Endothelial cell of umbilical vein (primary cell): ENCODE results near the gene SS18L1. TPM values are rescaled to one million over a fixed set of nuclear protein-coding genes. Genes with fewer than 3 reads are reported as not detected.

Source experiments
- BruUV-seq: library from RNA; stranded (reverse); fragments of 400-500 nt; replicated peaks from 2 replicates; lab custom pipeline; 2021; lab: Mats Ljungman, UMichigan
- CTCF ChIA-PET: fragments of 300-600, 350-600 bp; sonication (Branson Sonifier 250); formaldehyde crosslinking; loops from one replicate; lab custom pipeline; 2021; ENCODE audit warnings: antibody characterized with exemption, inconsistent platforms; lab: Charles Lee
- POLR2A ChIA-PET: fragments of 300-600, 350-600 bp; sonication (Branson Sonifier 250); formaldehyde crosslinking; loops from one replicate; lab custom pipeline; 2021; ENCODE audit warnings: antibody characterized with exemption, inconsistent platforms; lab: Charles Lee
- DNase-seq: peaks from one replicate; pipeline ENCODE4 v3.0.0-alpha.2; 2011; ENCODE audit warnings: low read depth, low spot score
- FAIRE-seq: peaks from 2 replicates; lab custom pipeline; 2011; peaks lifted over from hg19 to GRCh38; lab: Jason Lieb, UNC
- H2AFZ ChIP-seq: 2 replicates; pipeline ENCODE4 v1.6.0; 2012; ENCODE audit warnings: low read depth, low read length, control low read depth, inconsistent platforms
- H3K27ac ChIP-seq: 2 replicates; pipeline ENCODE4 v1.5.1; 2011; ENCODE audit warnings: low read depth, mild to moderate bottlenecking, control low read depth, low read length, moderate library complexity; ENCODE audit not compliant: insufficient read depth
- H3K27me3 ChIP-seq, 2 experiments: 2 replicates each; pipeline versions ENCODE4 v1.6.0 to v1.6.1; 2011; ENCODE audit warnings: low read length in 2 of 2, mixed read lengths in 1 of 2; ENCODE audit not compliant: control insufficient read depth in 2 of 2, insufficient read depth in 2 of 2
- H3K36me3 ChIP-seq, 2 experiments: 2 replicates in 1 of 2; 3 replicates in 1 of 2; pipeline ENCODE4 v1.5.1; 2011; ENCODE audit warnings: low read length in 2 of 2, mild to moderate bottlenecking in 1 of 2, moderate library complexity in 1 of 2; ENCODE audit not compliant: control insufficient read depth in 2 of 2, insufficient read depth in 2 of 2; ENCODE audit errors: extremely low read depth in 1 of 2
- H3K4me1 ChIP-seq: 3 replicates; pipeline ENCODE4 v1.5.1; 2011; ENCODE audit warnings: mild to moderate bottlenecking, low read length; ENCODE audit not compliant: control insufficient read depth, insufficient read depth; ENCODE audit errors: extremely low read depth
- H3K4me2 ChIP-seq: 2 replicates; pipeline ENCODE4 v1.6.1; 2011; ENCODE audit warnings: low read length, control low read depth, mixed read lengths; ENCODE audit not compliant: insufficient read depth
- H3K4me3 ChIP-seq, 3 experiments: fragments of 200-600 bp in 1 of 3; sonication (generic), shearing (Covaris generic) in 1 of 3; replicated peaks in 1 of 3; 2 replicates each; pipeline ENCODE4 v1.5.1; 2011 to 2016; ENCODE audit warnings: control low read depth in 3 of 3, low read length in 3 of 3, mild to moderate bottlenecking in 2 of 3, inconsistent platforms in 1 of 3, low read depth in 1 of 3, moderate library complexity in 1 of 3; ENCODE audit not compliant: insufficient read depth in 1 of 3
- H3K79me2 ChIP-seq: 2 replicates; pipeline ENCODE4 v1.6.0; 2012; ENCODE audit warnings: low read length, inconsistent platforms; ENCODE audit not compliant: control insufficient read depth, insufficient read depth
- H3K9ac ChIP-seq: replicated peaks from 2 replicates; pipeline ENCODE3; 2011; ENCODE audit warnings: low read length, control low read depth; ENCODE audit not compliant: insufficient read depth; ENCODE audit errors: extremely low read depth
- H3K9me1 ChIP-seq: replicated peaks from 3 replicates; pipeline ENCODE4 v1.6.0; 2011; ENCODE audit warnings: mild to moderate bottlenecking, low read length; ENCODE audit not compliant: control insufficient read depth, insufficient read depth; ENCODE audit errors: extremely low read depth
- H3K9me3 ChIP-seq: replicated peaks from 2 replicates; pipeline ENCODE4 v1.5.1; 2012; ENCODE audit warnings: low read length, inconsistent platforms; ENCODE audit not compliant: control insufficient read depth, insufficient read depth
- H4K20me1 ChIP-seq: replicated peaks from 2 replicates; pipeline ENCODE3; 2011; ENCODE audit warnings: mild to moderate bottlenecking, low read length; ENCODE audit not compliant: control insufficient read depth, insufficient read depth; ENCODE audit errors: extremely low read depth
- CTCF ChIP-seq, 2 donors: IDR thresholded peaks; 1 replicate in 1 of 2; 2 replicates in 1 of 2; pipeline ENCODE4 v1.5.1; 2011; ENCODE audit warnings: low read length in 2 of 2, mild to moderate bottlenecking in 2 of 2, moderate library complexity in 2 of 2, control low read depth in 1 of 2, inconsistent platforms in 1 of 2, low read depth in 1 of 2; ENCODE audit not compliant: insufficient read depth in 1 of 2; ENCODE audit errors: extremely low read depth in 1 of 2
- EZH2 ChIP-seq: IDR thresholded peaks from 2 replicates; pipeline ENCODE4 v1.6.1; 2012; ENCODE audit warnings: borderline replicate concordance, low read depth, mild to moderate bottlenecking, moderate library complexity, low read length, inconsistent platforms; ENCODE audit not compliant: severe bottlenecking
- FOS ChIP-seq: IDR thresholded peaks from 2 replicates; pipeline ENCODE4 v1.6.1; 2011; ENCODE audit warnings: mild to moderate bottlenecking, low read length, moderate library complexity, borderline replicate concordance; ENCODE audit not compliant: insufficient read depth
- GATA2 ChIP-seq: IDR thresholded peaks from 2 replicates; pipeline ENCODE4 v1.7.0; 2011; ENCODE audit warnings: low read depth, mild to moderate bottlenecking, moderate library complexity, mixed read lengths, low read length; ENCODE audit not compliant: insufficient read length, insufficient read depth
- JUN ChIP-seq: IDR thresholded peaks from 2 replicates; pipeline ENCODE4 v1.6.1; 2011; ENCODE audit warnings: borderline replicate concordance, low read depth; ENCODE audit not compliant: insufficient read length, insufficient read depth
- MYC ChIP-seq: IDR thresholded peaks from one replicate; pipeline ENCODE4 v1.6.1; 2011; ENCODE audit warnings: mild to moderate bottlenecking, low read depth, low read length
- POLR2A ChIP-seq: IDR thresholded peaks from 2 replicates; pipeline ENCODE4 v1.6.1; 2012; ENCODE audit warnings: low read depth, mild to moderate bottlenecking, control low read depth, low read length
- POLR2AphosphoS5 ChIP-seq: IDR thresholded peaks from 2 replicates; pipeline ENCODE4 v1.6.1; 2012; ENCODE audit warnings: low read depth, mild to moderate bottlenecking, control low read depth, low read length, moderate library complexity; ENCODE audit not compliant: insufficient read depth
- dilution Hi-C: fragments of 300-500 bp; cut with MboI; formaldehyde crosslinking; loops from one replicate; pipeline ENCODE4 v1.15.0; 2019; ENCODE audit warnings: low sequenced_read_pairs; ENCODE audit not compliant: extremely low pct_ligation_motif_present
- intact Hi-C: fragments of 100-400 bp; cut with micrococcal nuclease; formaldehyde crosslinking; loops from one replicate; pipeline ENCODE4 v1.10.0; 2022
- polyA plus RNA-seq, 4 experiments: library from polyadenylated mRNA; depleted of rRNA in 3 of 4; stranded (reverse) in 3 of 4; unstranded in 1 of 4; fragments of >200 nt; gene quantifications; 2 replicates each; pipeline versions ENCODE4 v1.2.1 to v1.2.3, GENCODE V29; 2011 to 2012; ENCODE audit warnings: missing spikeins in 1 of 4
- total RNA-seq: library from RNA; stranded (reverse); gene quantifications from 2 replicates; pipeline ENCODE4 v1.2.3, GENCODE V29; 2021
- TF ChIP-seq, protein P1 (sequence below): IDR thresholded peaks from 2 replicates; pipeline ENCODE4 v1.6.1; 2011; ENCODE audit not compliant: insufficient read depth, insufficient read length

SS18L1 gene
- total and polyA plus RNA-seq, 2 donors (not counting 3 experiments of a cell fraction or from before 2014, with no cell fraction given) = 15.4 to 21.7 TPM

- H3K4me2 ChIP-seq = peak overlapping the region; percentile 43
- H3K9ac ChIP-seq = peak overlapping the region; percentile 77
- FAIRE-seq (peak; percentile 35), DNase-seq (no peak)
- dilution Hi-C loops (no loop called here), intact Hi-C loops (loop anchor here (5.0 kb wide), 2 partner anchors 94 to 109 kb away; no protein-coding TSS in a partner anchor)
- TF ChIP-seq POLR2AphosphoS5 = no peak
- TF ChIP-seq MYC = no peak
- no peak for TF ChIP-seq JUN
- TF ChIP-seq, protein P1, sequence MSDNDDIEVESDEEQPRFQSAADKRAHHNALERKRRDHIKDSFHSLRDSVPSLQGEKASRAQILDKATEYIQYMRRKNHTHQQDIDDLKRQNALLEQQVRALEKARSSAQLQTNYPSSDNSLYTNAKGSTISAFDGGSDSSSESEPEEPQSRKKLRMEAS = no peak
- no peak for TF ChIP-seq CTCF (IDR thresholded peaks at IDR 0.05; ENCODE audit: extremely low read depth in 1 of 2, insufficient read depth in 1 of 2, low read depth in 1 of 2, low read length in 2 of 2)
- no peak for TF ChIP-seq EZH2
- no peak for TF ChIP-seq POLR2A
- TF ChIP-seq FOS = no peak
- no peak for TF ChIP-seq GATA2
- peak overlapping the region; percentile 68 to 75 (median 73) for H3K4me3 ChIP-seq
- BruUV-seq = TSS peak; percentile 12
- CTCF ChIA-PET = interaction anchor here (1.3 to 3.1 kb wide), 3 partner anchors 15 to 110 kb away, joined by 6 to 22 read pairs (median 10); no protein-coding TSS in a partner anchor
- H4K20me1 ChIP-seq = no peaks in the 10 kb centered on the region
- peak overlapping the region; percentile 91 for H2AFZ ChIP-seq
- peaks cover 9 to 17% of the 10 kb centered on the region in 2 experiments for H3K27me3 ChIP-seq
- no peaks in the 10 kb centered on the region for H3K9me1 ChIP-seq
- H3K27ac ChIP-seq = peak overlapping the region; percentile 57
- peaks cover 3 to 11% of the 10 kb centered on the region in 2 experiments for H3K36me3 ChIP-seq
- POLR2A ChIA-PET = interaction anchor here (0.9 to 2.0 kb wide), 2 partner anchors 29 to 55 kb away, joined by 3 to 18 read pairs; partner anchors contain the start of gene TAF4
- H3K9me3 ChIP-seq = no peaks in the 10 kb centered on the region
- H3K79me2 ChIP-seq = peaks cover 16% of the 10 kb centered on the region
- peaks cover 11% of the 10 kb centered on the region for H3K4me1 ChIP-seq
Measured at GRCh38 chr20:62120990-62121775, 22.4 kb upstream of the SS18L1 start.
